C4-2B (cell line): ENCODE data around the gene ZFAND2B.

ENCODE experiments used
- H3K27ac ChIP-seq: fragments of 450-650 bp; 2 replicates; pipeline ENCODE4 v1.5.1; 2017
- CTCF ChIP-seq: fragments of 450-650 bp; conservative IDR thresholded peaks from 2 replicates; pipeline ENCODE4 v1.5.1; 2017; ENCODE audit warnings: mild to moderate bottlenecking
- ZFX ChIP-seq: fragments of 450-650 bp; IDR thresholded peaks from 2 replicates; pipeline ENCODE4 v1.6.1; 2017

The ZFAND2B gene

GRCh38 chr2:219245899-219246230, 39.3 kb downstream of the ZFAND2B start:
- TF ChIP-seq CTCF (no peak), ZFX (no peak)

GRCh38 chr2:219246559-219246958, 40.0 kb downstream of the ZFAND2B start:
- TF ChIP-seq CTCF (no peak), ZFX (no peak)
- H3K27ac ChIP-seq: no peak overlapping the region

More at GRCh38 chr2:219245899-219246230, 39.3 kb downstream of the ZFAND2B start:
- peak overlapping the region; percentile 81 for H3K27ac ChIP-seq

- no peak for TF ChIP-seq CTCF
- TF ChIP-seq ZFX: no peak
- H3K27ac ChIP-seq: peak overlapping the region; percentile 84; the same call in 1 of the 2 replicates
These were observed 41.4 kb downstream of the ZFAND2B start for GRCh38 chr2:219247678-219248642.

GRCh38 chr2:219248845-219249202, 42.2 kb downstream of the ZFAND2B start:
- peak overlapping the region; percentile 84 for H3K27ac ChIP-seq
- TF ChIP-seq ZFX (no peak), CTCF (no peak)

GRCh38 chr2:219249203-219249980, 42.8 kb downstream of the ZFAND2B start:
- H3K27ac ChIP-seq: peak overlapping the region; percentile 84
- TF ChIP-seq ZFX (no peak), CTCF (no peak)

- peak overlapping the region; percentile 84 for H3K27ac ChIP-seq
- TF ChIP-seq ZFX: no peak
- TF ChIP-seq CTCF: no peak
These were observed 43.6 kb downstream of the ZFAND2B start for GRCh38 chr2:219250049-219250781.
